H1 (cell line): Measurements from ENCODE around the gene CHD1. TPM values are rescaled to one million over a fixed set of nuclear protein-coding genes. Genes with fewer than 3 reads are reported as not detected.

Source experiments
- KDM1A ChIP-seq: fragments of 200-600, 300-600 bp; sonication (generic); IDR thresholded peaks from 2 replicates; pipeline ENCODE4 v1.7.1; 2016; ENCODE audit warnings: mild to moderate bottlenecking, low read length, borderline replicate concordance
- polyA plus RNA-seq, 7 experiments: library from polyadenylated mRNA; depleted of rRNA in 3 of 7; stranded (reverse) in 5 of 7; unstranded in 2 of 7; fragments of >200 nt in 5 of 7; fragments of 200-250 nt in 2 of 7; gene quantifications; 1 replicate in 5 of 7; 2 replicates in 1 of 7; 4 replicates in 1 of 7; pipeline versions ENCODE4 v1.2.1 to v1.2.3, GENCODE V29; 2011 to 2013; ENCODE audit warnings: missing spikeins in 2 of 7, mixed read lengths in 2 of 7
- total RNA-seq: library from RNA; stranded (reverse); fragmentation: NEBNext Ultra II Directional; extraction: Animal tissue kit (Norgen Biotek cat#: 25700); gene quantifications from 2 replicates; pipeline ENCODE4 v1.2.1, GENCODE V29; 2021

Gene CHD1
- total and polyA plus RNA-seq, 2 of the 8 experiments (the other 6 are each of a cell fraction or from before 2014, with no cell fraction given), result 15.6 to 53.0 TPM

DNA sequence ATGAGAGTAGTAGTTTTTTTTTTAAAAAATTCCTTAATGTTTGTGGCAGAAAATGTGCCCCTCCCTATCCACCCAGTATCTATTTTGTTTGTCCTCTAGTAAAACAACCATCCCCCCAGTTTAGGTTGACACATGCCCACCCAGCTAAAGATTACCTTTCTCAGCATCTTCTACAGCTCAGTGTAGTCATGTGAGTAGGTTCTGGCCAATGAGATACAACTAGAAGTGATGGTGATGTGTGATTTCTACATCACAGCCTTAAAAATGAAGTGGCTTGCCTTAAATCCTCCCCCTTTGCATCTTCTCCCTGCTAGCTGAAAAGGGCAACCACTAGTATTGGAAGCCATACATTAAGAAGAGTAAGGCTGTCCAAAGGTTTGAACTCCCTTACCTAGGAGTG lies 14.9 kb downstream of the CHD1 start (continued):
- TF ChIP-seq KDM1A, result no peak
- TF ChIP-seq, all 59 proteins: peak for 0
